Loucy (cell line): ENCODE results near the gene WWOX.

Source experiments
- H2AFZ ChIP-seq: fragments of 200-600 bp; sonication (generic); 2 replicates; pipeline ENCODE4 v1.6.0; 2016; ENCODE audit warnings: antibody characterized with exemption, mild to moderate bottlenecking, low read length, moderate library complexity
- H3F3A ChIP-seq: fragments of 200-600 bp; 2 replicates; pipeline ENCODE4 v1.6.0; 2016; ENCODE audit warnings: antibody characterized with exemption, low read depth, mild to moderate bottlenecking
- H3K27me3 ChIP-seq: fragments of 200-600 bp; sonication (generic); 2 replicates; pipeline ENCODE4 v1.6.1; 2014; ENCODE audit warnings: low read length, mild to moderate bottlenecking; ENCODE audit not compliant: insufficient read depth, poor library complexity, severe bottlenecking
- H3K36me3 ChIP-seq: fragments of 200-600 bp; sonication (generic); 2 replicates; pipeline ENCODE4 v1.6.1; 2016; ENCODE audit warnings: low read length; ENCODE audit not compliant: insufficient read depth
- H3K4me1 ChIP-seq: fragments of 200-600 bp; sonication (generic); 2 replicates; pipeline ENCODE4 v1.5.1; 2014; ENCODE audit warnings: low read length, mild to moderate bottlenecking; ENCODE audit not compliant: insufficient read depth, poor library complexity, severe bottlenecking
- H3K4me2 ChIP-seq: fragments of 200-600 bp; sonication (generic); 2 replicates; pipeline ENCODE4 v1.6.0; 2014; ENCODE audit warnings: antibody characterized with exemption, low read length, low read depth, mild to moderate bottlenecking; ENCODE audit not compliant: poor library complexity, severe bottlenecking
- H3K4me3 ChIP-seq: fragments of 200-600 bp; sonication (generic); 2 replicates; pipeline ENCODE4 v1.5.1; 2014; ENCODE audit warnings: low read length, mild to moderate bottlenecking, mixed read lengths; ENCODE audit not compliant: poor library complexity, severe bottlenecking
- H3K79me2 ChIP-seq: fragments of 200-600 bp; sonication (generic); 2 replicates; pipeline ENCODE4 v1.6.1; 2014; ENCODE audit warnings: low read length; ENCODE audit not compliant: insufficient read depth
- H3K9ac ChIP-seq: fragments of 200-600 bp; sonication (generic); 2 replicates; pipeline ENCODE4 v1.6.0; 2014; ENCODE audit warnings: mild to moderate bottlenecking, low read depth, low read length, moderate library complexity; ENCODE audit not compliant: poor library complexity, severe bottlenecking
- H3K9me2 ChIP-seq: fragments of 200-600 bp; sonication (generic); replicated peaks from 2 replicates; pipeline ENCODE4 v1.6.1; 2016; ENCODE audit warnings: low read depth, low read length, mixed read lengths
- H3K9me3 ChIP-seq: fragments of 200-600 bp; sonication (generic); 2 replicates; pipeline ENCODE4 v1.6.1; 2014; ENCODE audit warnings: mild to moderate bottlenecking, antibody characterized with exemption, low read length, low read depth; ENCODE audit not compliant: insufficient read depth
- H4K20me1 ChIP-seq: fragments of 200-600 bp; sonication (generic); 2 replicates; pipeline ENCODE4 v1.6.0; 2014; ENCODE audit warnings: antibody characterized with exemption, low read length, mild to moderate bottlenecking; ENCODE audit not compliant: insufficient read depth, poor library complexity, severe bottlenecking
- EZH2phosphoT487 ChIP-seq: fragments of 200-600 bp; IDR thresholded peaks from 2 replicates; pipeline ENCODE4 v1.6.1; 2018; ENCODE audit warnings: antibody characterized with exemption, mild to moderate bottlenecking, moderate library complexity, borderline replicate concordance
- TF ChIP-seq, protein P1 (sequence below): fragments of 200-600 bp; sonication (generic); conservative IDR thresholded peaks from 2 replicates; pipeline ENCODE4 v1.5.1; 2014; ENCODE audit warnings: mild to moderate bottlenecking, antibody characterized with exemption, low read length

WWOX gene

DNA sequence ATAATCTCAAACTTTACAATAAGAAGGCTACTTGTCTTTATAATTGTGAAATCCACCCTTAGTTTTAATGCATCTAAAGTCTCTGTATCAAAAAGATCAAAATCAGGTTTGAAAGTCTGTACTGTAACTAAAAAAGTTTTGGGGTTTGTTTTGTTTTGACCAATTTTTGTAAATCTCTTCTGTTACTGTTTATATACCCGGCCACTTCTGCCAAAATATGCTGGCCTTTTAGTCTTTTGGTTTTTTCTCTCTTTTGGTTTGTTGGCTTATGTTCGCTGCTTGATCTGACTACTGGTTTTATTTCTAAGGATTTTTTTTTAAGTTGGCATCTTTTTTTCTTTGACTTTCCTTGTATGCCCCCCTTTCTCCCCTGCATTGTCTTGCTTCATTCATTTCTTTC is 845.9 kb downstream of the WWOX start:
- no peak overlapping the region for H3K9ac ChIP-seq
- no peaks in the 10 kb centered on the region for H3K79me2 ChIP-seq
- no peaks in the 10 kb centered on the region for H3K36me3 ChIP-seq
- H3K9me3 ChIP-seq, result no peaks in the 10 kb centered on the region
- H4K20me1 ChIP-seq, result no peaks in the 10 kb centered on the region
- H2AFZ ChIP-seq, result no peak overlapping the region
- no peak overlapping the region for H3K4me2 ChIP-seq
- TF ChIP-seq EZH2phosphoT487, result no peak
- TF ChIP-seq, protein P1, sequence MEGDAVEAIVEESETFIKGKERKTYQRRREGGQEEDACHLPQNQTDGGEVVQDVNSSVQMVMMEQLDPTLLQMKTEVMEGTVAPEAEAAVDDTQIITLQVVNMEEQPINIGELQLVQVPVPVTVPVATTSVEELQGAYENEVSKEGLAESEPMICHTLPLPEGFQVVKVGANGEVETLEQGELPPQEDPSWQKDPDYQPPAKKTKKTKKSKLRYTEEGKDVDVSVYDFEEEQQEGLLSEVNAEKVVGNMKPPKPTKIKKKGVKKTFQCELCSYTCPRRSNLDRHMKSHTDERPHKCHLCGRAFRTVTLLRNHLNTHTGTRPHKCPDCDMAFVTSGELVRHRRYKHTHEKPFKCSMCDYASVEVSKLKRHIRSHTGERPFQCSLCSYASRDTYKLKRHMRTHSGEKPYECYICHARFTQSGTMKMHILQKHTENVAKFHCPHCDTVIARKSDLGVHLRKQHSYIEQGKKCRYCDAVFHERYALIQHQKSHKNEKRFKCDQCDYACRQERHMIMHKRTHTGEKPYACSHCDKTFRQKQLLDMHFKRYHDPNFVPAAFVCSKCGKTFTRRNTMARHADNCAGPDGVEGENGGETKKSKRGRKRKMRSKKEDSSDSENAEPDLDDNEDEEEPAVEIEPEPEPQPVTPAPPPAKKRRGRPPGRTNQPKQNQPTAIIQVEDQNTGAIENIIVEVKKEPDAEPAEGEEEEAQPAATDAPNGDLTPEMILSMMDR, result no peak
- no peaks in the 10 kb centered on the region for H3K27me3 ChIP-seq
- H3K4me3 ChIP-seq, result no peak overlapping the region
- H3F3A ChIP-seq, result no peaks in the 10 kb centered on the region
- no peaks in the 10 kb centered on the region for H3K9me2 ChIP-seq
- H3K4me1 ChIP-seq, result no peaks in the 10 kb centered on the region

DNA sequence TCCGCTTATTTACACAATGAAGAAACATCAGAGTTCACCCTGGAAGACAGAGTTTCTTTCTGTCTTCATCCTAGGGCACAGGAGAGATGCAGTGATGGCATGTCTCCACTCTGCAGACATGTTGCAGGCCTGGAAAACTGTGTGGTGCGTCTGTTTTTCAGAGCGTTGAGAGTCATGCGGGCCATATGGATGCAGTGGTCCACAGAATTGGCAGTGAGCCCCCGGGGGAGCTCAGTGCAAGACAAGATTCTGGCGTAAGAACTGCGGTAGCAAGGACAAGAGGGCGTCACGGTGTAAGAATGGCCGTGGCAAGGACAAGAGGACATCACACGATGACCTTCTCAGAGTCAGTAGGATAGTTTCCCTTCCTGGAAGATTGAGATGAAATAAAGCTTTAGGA is 847.1 kb downstream of the WWOX start:
- Histone ChIP-seq H3K9me3 (no peaks in the 10 kb centered on the region), H3K4me1 (no peaks in the 10 kb centered on the region), H3K36me3 (no peaks in the 10 kb centered on the region), H3K4me3 (no peak overlapping the region), H2AFZ (no peak overlapping the region), H3K27me3 (no peaks in the 10 kb centered on the region), H4K20me1 (no peaks in the 10 kb centered on the region), H3F3A (no peaks in the 10 kb centered on the region), H3K9ac (no peak overlapping the region), H3K9me2 (no peaks in the 10 kb centered on the region), H3K79me2 (no peaks in the 10 kb centered on the region), H3K4me2 (no peak overlapping the region)
- TF ChIP-seq, protein P1, result no peak
- no peak for TF ChIP-seq EZH2phosphoT487

DNA sequence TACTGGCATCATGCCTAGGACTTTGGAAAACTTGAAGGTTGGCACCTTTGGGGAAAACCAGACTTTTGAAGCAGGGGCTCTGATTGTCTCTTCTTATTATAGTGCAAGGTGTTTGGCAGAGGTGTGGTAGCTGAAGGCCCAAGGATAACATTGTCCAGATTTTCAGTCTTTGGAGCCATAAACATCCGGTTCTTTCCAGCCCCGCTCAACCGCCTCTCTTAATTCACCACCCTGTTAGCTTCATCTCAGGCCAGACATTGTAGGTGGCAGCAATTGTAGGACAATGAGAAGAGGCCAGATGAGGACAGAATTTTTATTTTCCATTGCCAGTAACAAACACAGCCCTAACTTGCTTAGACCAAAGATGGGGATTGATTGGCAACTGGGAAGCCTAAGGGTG is 851.3 kb downstream of the WWOX start:
- Histone ChIP-seq H3K36me3 (no peaks in the 10 kb centered on the region), H3K4me2 (no peak overlapping the region), H3K4me3 (no peak overlapping the region), H3K9ac (no peak overlapping the region), H3K27me3 (no peaks in the 10 kb centered on the region), H2AFZ (no peak overlapping the region), H3K4me1 (peaks cover 8% of the 10 kb centered on the region), H4K20me1 (no peaks in the 10 kb centered on the region), H3K9me2 (no peaks in the 10 kb centered on the region), H3F3A (no peaks in the 10 kb centered on the region), H3K9me3 (no peaks in the 10 kb centered on the region), H3K79me2 (no peaks in the 10 kb centered on the region)
- no peak for TF ChIP-seq EZH2phosphoT487
- TF ChIP-seq, protein P1, result no peak
